Hepatocyte (in vitro differentiated cells): Measurements from ENCODE around the gene OLFML3. TPM values are rescaled to one million over a fixed set of nuclear protein-coding genes. Genes with fewer than 3 reads are reported as not detected.

ENCODE experiments used
- DNase-seq: peaks from one replicate; pipeline ENCODE4 v3.0.0-alpha.2; 2016; ENCODE audit warnings: low spot score
- H2AFZ ChIP-seq: fragments of 200-600 bp; sonication (generic); 2 replicates; pipeline ENCODE4 v1.6.0; 2016; ENCODE audit warnings: antibody characterized with exemption, mild to moderate bottlenecking
- H3K27ac ChIP-seq: fragments of 200-600 bp; sonication (generic); 2 replicates; pipeline ENCODE4 v1.5.1; 2016; ENCODE audit warnings: mild to moderate bottlenecking
- H3K27me3 ChIP-seq: fragments of 200-600 bp; sonication (generic); 2 replicates; pipeline ENCODE4 v1.6.1; 2016
- H3K36me3 ChIP-seq: fragments of 200-600 bp; sonication (generic); replicated peaks from 2 replicates; pipeline ENCODE4 v1.5.1; 2016; ENCODE audit warnings: low read depth; ENCODE audit not compliant: insufficient read depth
- H3K4me1 ChIP-seq: fragments of 200-600 bp; sonication (generic); 2 replicates; pipeline ENCODE4 v1.5.1; 2016; ENCODE audit warnings: mild to moderate bottlenecking, moderate library complexity; ENCODE audit not compliant: insufficient read depth
- H3K4me2 ChIP-seq: fragments of 200-600 bp; sonication (generic); 2 replicates; pipeline ENCODE4 v1.6.0; 2016
- H3K4me3 ChIP-seq: fragments of 200-600 bp; sonication (generic); 2 replicates; pipeline ENCODE4 v1.5.1; 2016; ENCODE audit warnings: mild to moderate bottlenecking
- H3K79me2 ChIP-seq: fragments of 200-600 bp; sonication (generic); 2 replicates; pipeline ENCODE4 v1.6.0; 2017; ENCODE audit warnings: mild to moderate bottlenecking
- H3K9me2 ChIP-seq: fragments of 200-600 bp; sonication (generic); replicated peaks from 2 replicates; pipeline ENCODE4 v1.6.0; 2017; ENCODE audit warnings: mild to moderate bottlenecking; ENCODE audit not compliant: insufficient read depth
- H3K9me3 ChIP-seq: fragments of 200-600 bp; sonication (generic); 2 replicates; pipeline ENCODE4 v1.5.1; 2016; ENCODE audit warnings: low read depth, mild to moderate bottlenecking
- H4K20me1 ChIP-seq: fragments of 200-600 bp; sonication (generic); 2 replicates; pipeline ENCODE4 v1.6.0; 2016; ENCODE audit warnings: mild to moderate bottlenecking; ENCODE audit not compliant: insufficient read depth, poor library complexity, severe bottlenecking
- CTCF ChIP-seq: fragments of 200-600 bp; sonication (generic); IDR thresholded peaks from 2 replicates; pipeline ENCODE4 v1.5.1; 2016; ENCODE audit warnings: antibody characterized with exemption, mild to moderate bottlenecking; ENCODE audit not compliant: poor library complexity
- EZH2 ChIP-seq: fragments of 200-600 bp; sonication (generic); IDR thresholded peaks from 2 replicates; pipeline ENCODE4 v1.6.1; 2016; ENCODE audit warnings: antibody characterized with exemption, mild to moderate bottlenecking, borderline replicate concordance
- EZH2phosphoT487 ChIP-seq: fragments of 200-600 bp; sonication (generic); IDR thresholded peaks from one replicate; pipeline ENCODE4 v1.6.1; 2018; ENCODE audit warnings: antibody characterized with exemption, mild to moderate bottlenecking, low read depth, moderate library complexity; ENCODE audit not compliant: unreplicated experiment, severe bottlenecking
- WGBS: methylation state at CpG from one replicate; pipeline ENCODE4 v1.1.6; 2016; ENCODE audit warnings: low lambda C conversion rate; ENCODE audit errors: missing lambda C conversion rate; 5-methylcytosine and 5-hydroxymethylcytosine counted together
- polyA plus RNA-seq: library from polyadenylated mRNA; unstranded; fragments of >200 nt; fragmentation: Nextera tagmentation; extraction: Ambion mirVana; gene quantifications from 2 replicates; pipeline ENCODE4 v1.2.1, GENCODE V29; 2016
- total RNA-seq: library from RNA; depleted of rRNA; stranded (reverse); fragments of >200 nt; gene quantifications from 2 replicates; pipeline ENCODE4 v1.2.3, GENCODE V29; 2014

OLFML3 gene
- total and polyA plus RNA-seq, 2 experiments from 2014 or later: 441 to 494 TPM

GRCh38 chr1:114008993-114009392, 29.7 kb downstream of the OLFML3 start:
- no peaks in the 10 kb centered on the region for H3K27me3 ChIP-seq

GRCh38 chr1:114009393-114009792, 30.1 kb downstream of the OLFML3 start:
- no peaks in the 10 kb centered on the region for H3K9me2 ChIP-seq
- no peak overlapping the region for H3K4me2 ChIP-seq
- no peaks in the 10 kb centered on the region for H4K20me1 ChIP-seq
- no peak for DNase-seq
- peaks cover 19% of the 10 kb centered on the region for H3K4me1 ChIP-seq
- no peaks in the 10 kb centered on the region for H3K36me3 ChIP-seq
- no peak overlapping the region for H3K27ac ChIP-seq
- H3K27me3 ChIP-seq: no peaks in the 10 kb centered on the region
- H2AFZ ChIP-seq: no peak overlapping the region
- no peaks in the 10 kb centered on the region for H3K79me2 ChIP-seq
- no peaks in the 10 kb centered on the region for H3K9me3 ChIP-seq
- TF ChIP-seq EZH2phosphoT487: no peak
- no peak for TF ChIP-seq EZH2
- no peak for TF ChIP-seq CTCF
- no peak overlapping the region for H3K4me3 ChIP-seq
- 25% methylated on average over 1 of the region's 1 CpG for WGBS

More at GRCh38 chr1:114008993-114009392, 29.7 kb downstream of the OLFML3 start:
- peaks cover 19% of the 10 kb centered on the region for H3K4me1 ChIP-seq
- H3K4me3 ChIP-seq: no peak overlapping the region
- DNase-seq: no peak
- no peak overlapping the region for H3K4me2 ChIP-seq
- TF ChIP-seq EZH2 (no peak), EZH2phosphoT487 (no peak), CTCF (no peak)
- H3K36me3 ChIP-seq: no peaks in the 10 kb centered on the region
- H3K79me2 ChIP-seq: no peaks in the 10 kb centered on the region
- H3K9me3 ChIP-seq: no peaks in the 10 kb centered on the region
- no peak overlapping the region for H2AFZ ChIP-seq
- no peak overlapping the region for H3K27ac ChIP-seq
- no peaks in the 10 kb centered on the region for H4K20me1 ChIP-seq
- H3K9me2 ChIP-seq: no peaks in the 10 kb centered on the region

GRCh38 chr1:114010433-114011184, 31.3 kb downstream of the OLFML3 start:
- H2AFZ ChIP-seq: no peak overlapping the region
- H3K27me3 ChIP-seq: no peaks in the 10 kb centered on the region
- TF ChIP-seq EZH2: no peak
- no peak for TF ChIP-seq EZH2phosphoT487
- TF ChIP-seq CTCF: no peak
- H3K4me3 ChIP-seq: no peak overlapping the region
- WGBS: 56% methylated on average over 9 of the region's 9 CpGs
- peaks cover 19% of the 10 kb centered on the region for H3K4me1 ChIP-seq
- H3K4me2 ChIP-seq: peak overlapping the region; percentile 27
- H3K9me3 ChIP-seq: no peaks in the 10 kb centered on the region
- H4K20me1 ChIP-seq: no peaks in the 10 kb centered on the region
- H3K27ac ChIP-seq: no peak overlapping the region
- H3K9me2 ChIP-seq: no peaks in the 10 kb centered on the region
- no peaks in the 10 kb centered on the region for H3K79me2 ChIP-seq
- no peaks in the 10 kb centered on the region for H3K36me3 ChIP-seq
- no peak for DNase-seq
